Measurements from ENCODE around the gene RBKS. TPM values are rescaled to one million over a fixed set of nuclear protein-coding genes. Genes with fewer than 3 reads are reported as not detected.

RBKS gene
- total RNA-seq, 1 experiment from 2014 or later = 1.7 TPM

DNA sequence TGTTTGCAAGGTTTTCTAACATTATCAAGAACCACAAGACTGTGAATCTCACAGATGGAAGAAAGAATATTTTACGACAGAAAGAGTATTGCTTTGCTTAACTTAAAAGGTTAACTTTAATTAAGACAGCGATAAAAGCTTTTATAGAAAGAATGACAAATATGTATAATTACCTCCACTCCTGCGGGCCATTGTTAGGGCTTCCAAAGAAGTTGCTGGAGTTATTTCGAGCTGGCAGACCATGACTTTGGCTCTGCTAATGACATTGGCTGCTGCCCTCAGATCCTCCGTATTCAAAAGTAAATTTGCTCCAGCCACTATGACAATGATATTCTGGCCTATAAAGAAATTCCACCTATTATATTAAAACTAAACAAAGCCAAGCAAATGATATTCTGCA lies 47.3 kb downstream of the RBKS start:
- CTCF ChIA-PET = no interaction called here
- H3K4me1 Mint-ChIP-seq = no peaks in the 10 kb centered on the region
- no peaks in the 10 kb centered on the region for H3K27me3 Mint-ChIP-seq (ENCODE audit: low read depth)
- POLR2A ChIA-PET = interaction anchor here (0.7 kb wide), 1 partner anchor 167 kb away, joined by 5 read pairs; no protein-coding TSS in a partner anchor
- no peak for DNase-seq (ENCODE audit: low spot score)
- ATAC-seq = no peak
- H3K4me3 Mint-ChIP-seq = no peak overlapping the region
- no peak for TF ChIP-seq ZNF317 (CRISPR knock-in tag; IDR thresholded peaks at IDR 0.05; ENCODE audit: borderline replicate concordance, low read depth)
- TF ChIP-seq, protein P1, sequence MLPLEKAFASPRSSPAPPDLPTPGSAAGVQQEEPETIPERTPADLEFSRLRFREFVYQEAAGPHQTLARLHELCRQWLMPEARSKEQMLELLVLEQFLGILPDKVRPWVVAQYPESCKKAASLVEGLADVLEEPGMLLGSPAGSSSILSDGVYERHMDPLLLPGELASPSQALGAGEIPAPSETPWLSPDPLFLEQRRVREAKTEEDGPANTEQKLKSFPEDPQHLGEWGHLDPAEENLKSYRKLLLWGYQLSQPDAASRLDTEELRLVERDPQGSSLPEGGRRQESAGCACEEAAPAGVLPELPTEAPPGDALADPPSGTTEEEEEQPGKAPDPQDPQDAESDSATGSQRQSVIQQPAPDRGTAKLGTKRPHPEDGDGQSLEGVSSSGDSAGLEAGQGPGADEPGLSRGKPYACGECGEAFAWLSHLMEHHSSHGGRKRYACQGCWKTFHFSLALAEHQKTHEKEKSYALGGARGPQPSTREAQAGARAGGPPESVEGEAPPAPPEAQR (CRISPR knock-in tag; IDR thresholded peaks at IDR 0.05) = no peak
- no peak for TF ChIP-seq NR3C1 (CRISPR knock-in tag; conservative IDR thresholded peaks at IDR 0.05; ENCODE audit: low read depth)
- TF ChIP-seq, protein P2, sequence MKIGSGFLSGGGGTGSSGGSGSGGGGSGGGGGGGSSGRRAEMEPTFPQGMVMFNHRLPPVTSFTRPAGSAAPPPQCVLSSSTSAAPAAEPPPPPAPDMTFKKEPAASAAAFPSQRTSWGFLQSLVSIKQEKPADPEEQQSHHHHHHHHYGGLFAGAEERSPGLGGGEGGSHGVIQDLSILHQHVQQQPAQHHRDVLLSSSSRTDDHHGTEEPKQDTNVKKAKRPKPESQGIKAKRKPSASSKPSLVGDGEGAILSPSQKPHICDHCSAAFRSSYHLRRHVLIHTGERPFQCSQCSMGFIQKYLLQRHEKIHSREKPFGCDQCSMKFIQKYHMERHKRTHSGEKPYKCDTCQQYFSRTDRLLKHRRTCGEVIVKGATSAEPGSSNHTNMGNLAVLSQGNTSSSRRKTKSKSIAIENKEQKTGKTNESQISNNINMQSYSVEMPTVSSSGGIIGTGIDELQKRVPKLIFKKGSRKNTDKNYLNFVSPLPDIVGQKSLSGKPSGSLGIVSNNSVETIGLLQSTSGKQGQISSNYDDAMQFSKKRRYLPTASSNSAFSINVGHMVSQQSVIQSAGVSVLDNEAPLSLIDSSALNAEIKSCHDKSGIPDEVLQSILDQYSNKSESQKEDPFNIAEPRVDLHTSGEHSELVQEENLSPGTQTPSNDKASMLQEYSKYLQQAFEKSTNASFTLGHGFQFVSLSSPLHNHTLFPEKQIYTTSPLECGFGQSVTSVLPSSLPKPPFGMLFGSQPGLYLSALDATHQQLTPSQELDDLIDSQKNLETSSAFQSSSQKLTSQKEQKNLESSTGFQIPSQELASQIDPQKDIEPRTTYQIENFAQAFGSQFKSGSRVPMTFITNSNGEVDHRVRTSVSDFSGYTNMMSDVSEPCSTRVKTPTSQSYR (CRISPR knock-in tag; IDR thresholded peaks at IDR 0.05) = no peak
- TF ChIP-seq ZBTB21 (CRISPR knock-in tag; IDR thresholded peaks at IDR 0.05; ENCODE audit: borderline replicate concordance) = no peak
- TF ChIP-seq RORB (CRISPR knock-in tag; IDR thresholded peaks at IDR 0.05) = no peak
- TF ChIP-seq, protein P3, sequence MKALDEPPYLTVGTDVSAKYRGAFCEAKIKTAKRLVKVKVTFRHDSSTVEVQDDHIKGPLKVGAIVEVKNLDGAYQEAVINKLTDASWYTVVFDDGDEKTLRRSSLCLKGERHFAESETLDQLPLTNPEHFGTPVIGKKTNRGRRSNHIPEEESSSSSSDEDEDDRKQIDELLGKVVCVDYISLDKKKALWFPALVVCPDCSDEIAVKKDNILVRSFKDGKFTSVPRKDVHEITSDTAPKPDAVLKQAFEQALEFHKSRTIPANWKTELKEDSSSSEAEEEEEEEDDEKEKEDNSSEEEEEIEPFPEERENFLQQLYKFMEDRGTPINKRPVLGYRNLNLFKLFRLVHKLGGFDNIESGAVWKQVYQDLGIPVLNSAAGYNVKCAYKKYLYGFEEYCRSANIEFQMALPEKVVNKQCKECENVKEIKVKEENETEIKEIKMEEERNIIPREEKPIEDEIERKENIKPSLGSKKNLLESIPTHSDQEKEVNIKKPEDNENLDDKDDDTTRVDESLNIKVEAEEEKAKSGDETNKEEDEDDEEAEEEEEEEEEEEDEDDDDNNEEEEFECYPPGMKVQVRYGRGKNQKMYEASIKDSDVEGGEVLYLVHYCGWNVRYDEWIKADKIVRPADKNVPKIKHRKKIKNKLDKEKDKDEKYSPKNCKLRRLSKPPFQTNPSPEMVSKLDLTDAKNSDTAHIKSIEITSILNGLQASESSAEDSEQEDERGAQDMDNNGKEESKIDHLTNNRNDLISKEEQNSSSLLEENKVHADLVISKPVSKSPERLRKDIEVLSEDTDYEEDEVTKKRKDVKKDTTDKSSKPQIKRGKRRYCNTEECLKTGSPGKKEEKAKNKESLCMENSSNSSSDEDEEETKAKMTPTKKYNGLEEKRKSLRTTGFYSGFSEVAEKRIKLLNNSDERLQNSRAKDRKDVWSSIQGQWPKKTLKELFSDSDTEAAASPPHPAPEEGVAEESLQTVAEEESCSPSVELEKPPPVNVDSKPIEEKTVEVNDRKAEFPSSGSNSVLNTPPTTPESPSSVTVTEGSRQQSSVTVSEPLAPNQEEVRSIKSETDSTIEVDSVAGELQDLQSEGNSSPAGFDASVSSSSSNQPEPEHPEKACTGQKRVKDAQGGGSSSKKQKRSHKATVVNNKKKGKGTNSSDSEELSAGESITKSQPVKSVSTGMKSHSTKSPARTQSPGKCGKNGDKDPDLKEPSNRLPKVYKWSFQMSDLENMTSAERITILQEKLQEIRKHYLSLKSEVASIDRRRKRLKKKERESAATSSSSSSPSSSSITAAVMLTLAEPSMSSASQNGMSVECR (CRISPR knock-in tag; IDR thresholded peaks at IDR 0.05; ENCODE audit: borderline replicate concordance) = no peak
- no peak for TF ChIP-seq PRRX2 (CRISPR knock-in tag; IDR thresholded peaks at IDR 0.05)
- TF ChIP-seq IRF2 (CRISPR knock-in tag; IDR thresholded peaks at IDR 0.05; ENCODE audit: borderline replicate concordance, low read depth) = no peak
- TF ChIP-seq ZNF219 (CRISPR knock-in tag; IDR thresholded peaks at IDR 0.05; ENCODE audit: borderline replicate concordance) = no peak
- H3K36me3 Mint-ChIP-seq = no peaks in the 10 kb centered on the region
- no peak overlapping the region for H3K27ac Mint-ChIP-seq
- H3K9me3 Mint-ChIP-seq = no peaks in the 10 kb centered on the region

DNA sequence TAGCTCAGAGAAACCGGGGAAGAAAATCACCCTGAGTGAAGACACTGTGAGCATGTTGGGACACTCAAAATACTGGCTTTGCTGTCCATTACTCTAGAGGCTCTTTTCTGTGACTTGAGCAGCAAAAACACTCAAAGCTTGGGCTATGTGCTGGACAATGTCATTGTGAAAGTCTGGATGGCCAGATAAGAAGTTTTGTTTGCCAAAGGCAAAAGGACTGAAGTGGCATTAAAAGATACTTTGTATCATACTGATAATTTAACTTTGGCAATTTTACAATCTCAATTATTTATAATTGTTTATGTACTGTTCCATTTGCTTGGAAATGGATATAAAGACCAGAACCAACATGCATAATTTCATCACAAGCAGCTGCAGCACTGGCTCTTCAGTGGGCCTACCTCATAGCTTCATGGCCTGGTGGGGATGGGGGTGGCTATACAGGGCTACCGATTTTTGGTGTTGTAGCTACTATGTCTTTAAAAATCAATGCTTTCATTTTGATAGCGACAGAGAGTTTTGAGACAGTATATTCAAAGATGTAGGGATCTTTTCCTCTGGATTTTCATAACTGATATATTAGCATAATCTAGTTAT lies 51.1 kb downstream of the RBKS start:
- peaks cover 6% of the 10 kb centered on the region; the same call in 1 of the 2 replicates for H3K9me3 Mint-ChIP-seq
- H3K4me1 Mint-ChIP-seq = no peaks in the 10 kb centered on the region; the same call in 1 of the 2 replicates
- no peak overlapping the region for H3K27ac Mint-ChIP-seq
- ATAC-seq (no peak), DNase-seq (ENCODE audit: low spot score) (no peak)
- no peak overlapping the region for H3K4me3 Mint-ChIP-seq
- POLR2A ChIA-PET = no interaction called here
- CTCF ChIA-PET = no interaction called here
- H3K36me3 Mint-ChIP-seq = no peaks in the 10 kb centered on the region
- no peaks in the 10 kb centered on the region for H3K27me3 Mint-ChIP-seq (ENCODE audit: low read depth)
- TF ChIP-seq, protein P2 (CRISPR knock-in tag; IDR thresholded peaks at IDR 0.05) = no peak
- TF ChIP-seq, protein P4, sequence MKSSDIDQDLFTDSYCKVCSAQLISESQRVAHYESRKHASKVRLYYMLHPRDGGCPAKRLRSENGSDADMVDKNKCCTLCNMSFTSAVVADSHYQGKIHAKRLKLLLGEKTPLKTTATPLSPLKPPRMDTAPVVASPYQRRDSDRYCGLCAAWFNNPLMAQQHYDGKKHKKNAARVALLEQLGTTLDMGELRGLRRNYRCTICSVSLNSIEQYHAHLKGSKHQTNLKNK (CRISPR knock-in tag; IDR thresholded peaks at IDR 0.05) = no peak
- TF ChIP-seq, protein P5, sequence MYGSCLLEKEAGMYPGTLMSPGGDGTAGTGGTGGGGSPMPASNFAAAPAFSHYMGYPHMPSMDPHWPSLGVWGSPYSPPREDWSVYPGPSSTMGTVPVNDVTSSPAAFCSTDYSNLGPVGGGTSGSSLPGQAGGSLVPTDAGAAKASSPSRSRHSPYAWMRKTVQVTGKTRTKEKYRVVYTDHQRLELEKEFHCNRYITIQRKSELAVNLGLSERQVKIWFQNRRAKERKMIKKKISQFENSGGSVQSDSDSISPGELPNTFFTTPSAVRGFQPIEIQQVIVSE (CRISPR knock-in tag; IDR thresholded peaks at IDR 0.05; ENCODE audit: borderline replicate concordance) = no peak
- TF ChIP-seq, protein P6, sequence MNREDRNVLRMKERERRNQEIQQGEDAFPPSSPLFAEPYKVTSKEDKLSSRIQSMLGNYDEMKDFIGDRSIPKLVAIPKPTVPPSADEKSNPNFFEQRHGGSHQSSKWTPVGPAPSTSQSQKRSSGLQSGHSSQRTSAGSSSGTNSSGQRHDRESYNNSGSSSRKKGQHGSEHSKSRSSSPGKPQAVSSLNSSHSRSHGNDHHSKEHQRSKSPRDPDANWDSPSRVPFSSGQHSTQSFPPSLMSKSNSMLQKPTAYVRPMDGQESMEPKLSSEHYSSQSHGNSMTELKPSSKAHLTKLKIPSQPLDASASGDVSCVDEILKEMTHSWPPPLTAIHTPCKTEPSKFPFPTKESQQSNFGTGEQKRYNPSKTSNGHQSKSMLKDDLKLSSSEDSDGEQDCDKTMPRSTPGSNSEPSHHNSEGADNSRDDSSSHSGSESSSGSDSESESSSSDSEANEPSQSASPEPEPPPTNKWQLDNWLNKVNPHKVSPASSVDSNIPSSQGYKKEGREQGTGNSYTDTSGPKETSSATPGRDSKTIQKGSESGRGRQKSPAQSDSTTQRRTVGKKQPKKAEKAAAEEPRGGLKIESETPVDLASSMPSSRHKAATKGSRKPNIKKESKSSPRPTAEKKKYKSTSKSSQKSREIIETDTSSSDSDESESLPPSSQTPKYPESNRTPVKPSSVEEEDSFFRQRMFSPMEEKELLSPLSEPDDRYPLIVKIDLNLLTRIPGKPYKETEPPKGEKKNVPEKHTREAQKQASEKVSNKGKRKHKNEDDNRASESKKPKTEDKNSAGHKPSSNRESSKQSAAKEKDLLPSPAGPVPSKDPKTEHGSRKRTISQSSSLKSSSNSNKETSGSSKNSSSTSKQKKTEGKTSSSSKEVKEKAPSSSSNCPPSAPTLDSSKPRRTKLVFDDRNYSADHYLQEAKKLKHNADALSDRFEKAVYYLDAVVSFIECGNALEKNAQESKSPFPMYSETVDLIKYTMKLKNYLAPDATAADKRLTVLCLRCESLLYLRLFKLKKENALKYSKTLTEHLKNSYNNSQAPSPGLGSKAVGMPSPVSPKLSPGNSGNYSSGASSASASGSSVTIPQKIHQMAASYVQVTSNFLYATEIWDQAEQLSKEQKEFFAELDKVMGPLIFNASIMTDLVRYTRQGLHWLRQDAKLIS (CRISPR knock-in tag; IDR thresholded peaks at IDR 0.05; ENCODE audit: borderline replicate concordance) = no peak

Data from WTC11 (cell line).